ENCODE data around the gene LARP6. TPM values are rescaled to one million over a fixed set of nuclear protein-coding genes. Genes with fewer than 3 reads are reported as not detected.

LARP6 gene
- total RNA-seq, 1 experiment from 2014 or later, result 31.2 TPM

GRCh38 chr15:70825841-70826240 lies 28.1 kb downstream of the LARP6 start:
- CTCF ChIA-PET, result interaction anchor here (0.6 to 1.3 kb wide), 3 partner anchors 17 to 49 kb away, joined by 3 to 5 read pairs (median 4); no protein-coding TSS in a partner anchor
- POLR2A ChIA-PET (ENCODE audit: unreplicated experiment), result no interaction called here
- peaks cover 30% of the 10 kb centered on the region for H3K4me1 ChIP-seq (replicated peaks; ENCODE audit: insufficient read depth)
- H3K9me2 ChIP-seq (ENCODE audit: insufficient read depth), result no peaks in the 10 kb centered on the region
- no peak overlapping the region for H2AFZ ChIP-seq
- no peaks in the 10 kb centered on the region for H4K20me1 ChIP-seq (ENCODE audit: insufficient read depth)
- no peaks in the 10 kb centered on the region for H3K27me3 ChIP-seq (ENCODE audit: insufficient read depth, low read depth)
- DNase-seq, result no peak
- H3K9me3 ChIP-seq (ENCODE audit: insufficient read depth, low read depth), result no peaks in the 10 kb centered on the region
- H3K36me3 ChIP-seq (ENCODE audit: low read depth), result no peaks in the 10 kb centered on the region
- BruUV-seq (replicated peaks), result no TSS peak
- H3K27ac ChIP-seq, result peak overlapping the region; percentile 90
- intact Hi-C loops (cut with micrococcal nuclease; ENCODE audit: unreplicated experiment), result loop anchor here (1.0 to 10.0 kb wide), 4 partner anchors 8 to 619 kb away; partner anchors contain the start of genes LRRC49 and THAP10
- no peaks in the 10 kb centered on the region for H3K79me2 ChIP-seq (ENCODE audit: low read depth)
- no peak overlapping the region for H3K4me2 ChIP-seq
- peaks cover 25% of the 10 kb centered on the region for H3F3A ChIP-seq (ENCODE audit: insufficient read depth, low read depth)
- no peak for TF ChIP-seq EZH2 (IDR thresholded peaks at IDR 0.05; ENCODE audit: low read depth)
- TF ChIP-seq CTCF (conservative IDR thresholded peaks at IDR 0.05), result no peak
- no peak overlapping the region for H3K4me3 ChIP-seq

DNA sequence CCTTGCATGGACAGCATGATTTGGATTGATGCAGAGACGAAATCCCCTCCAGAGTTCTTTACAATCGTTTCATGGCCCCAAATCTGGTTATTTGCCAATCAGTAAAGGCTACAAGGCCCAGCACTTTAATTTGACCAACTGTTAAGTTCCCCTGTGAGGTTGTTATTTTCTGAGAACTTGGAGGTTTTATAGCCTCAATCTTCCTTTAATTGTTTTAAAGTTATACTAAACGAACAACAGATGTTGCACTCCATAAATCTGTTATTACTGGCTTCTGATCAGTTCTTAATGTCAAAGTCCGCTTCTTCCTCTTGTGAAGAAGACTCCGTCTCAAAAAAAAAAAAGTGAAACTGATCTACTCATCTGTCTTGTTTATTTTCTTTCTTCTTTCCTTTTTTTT lies 30.8 kb downstream of the LARP6 start:
- ChIA-PET CTCF (interaction anchor here (0.7 kb wide), 1 partner anchor 9 kb away, joined by 5 read pairs; no protein-coding TSS in a partner anchor), POLR2A (ENCODE audit: unreplicated experiment) (interaction anchor here (0.5 kb wide), 1 partner anchor 602 kb away, joined by 3 read pairs; no protein-coding TSS in a partner anchor)
- no peak overlapping the region for H3K27ac ChIP-seq
- no peak for TF ChIP-seq EZH2 (IDR thresholded peaks at IDR 0.05; ENCODE audit: low read depth)
- TF ChIP-seq CTCF (conservative IDR thresholded peaks at IDR 0.05), result no peak
- H3K79me2 ChIP-seq (ENCODE audit: low read depth), result no peaks in the 10 kb centered on the region
- intact Hi-C loops (cut with micrococcal nuclease; ENCODE audit: unreplicated experiment), result loop anchor here (10.0 kb wide), 2 partner anchors 52 to 622 kb away; no protein-coding TSS in a partner anchor
- no peaks in the 10 kb centered on the region for H3K27me3 ChIP-seq (ENCODE audit: insufficient read depth, low read depth)
- no peaks in the 10 kb centered on the region for H3K36me3 ChIP-seq (ENCODE audit: low read depth)
- H3K9me3 ChIP-seq (ENCODE audit: insufficient read depth, low read depth), result no peaks in the 10 kb centered on the region
- H3K4me1 ChIP-seq (replicated peaks; ENCODE audit: insufficient read depth), result peaks cover 30% of the 10 kb centered on the region
- H3F3A ChIP-seq (ENCODE audit: insufficient read depth, low read depth), result peaks cover 25% of the 10 kb centered on the region
- DNase-seq, result no peak
- H3K4me3 ChIP-seq, result no peak overlapping the region
- no peaks in the 10 kb centered on the region for H3K9me2 ChIP-seq (ENCODE audit: insufficient read depth)
- no peak overlapping the region for H2AFZ ChIP-seq
- H3K4me2 ChIP-seq, result no peak overlapping the region
- no peaks in the 10 kb centered on the region for H4K20me1 ChIP-seq (ENCODE audit: insufficient read depth)
- no TSS peak for BruUV-seq (replicated peaks)

DNA sequence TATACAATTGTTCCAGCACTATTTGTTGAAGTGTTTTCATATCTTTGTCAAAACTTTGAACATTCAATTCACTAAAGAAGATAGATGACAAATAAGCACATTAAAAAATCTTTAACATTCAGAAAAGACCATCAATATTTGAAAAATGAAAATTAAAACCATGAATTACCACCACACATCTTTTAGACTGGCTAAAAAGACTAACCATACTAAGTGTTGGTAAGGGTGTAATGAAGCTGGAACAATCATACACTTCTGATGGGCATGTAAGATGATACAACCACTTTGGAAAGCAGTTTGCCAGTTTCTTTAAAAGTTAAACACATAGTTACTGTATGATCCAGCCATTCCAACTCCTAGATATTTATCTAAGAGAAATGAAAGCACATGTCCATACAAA lies 33.7 kb downstream of the LARP6 start:
- H3F3A ChIP-seq (ENCODE audit: insufficient read depth, low read depth), result peaks cover 11% of the 10 kb centered on the region
- no peak overlapping the region for H3K4me3 ChIP-seq
- H3K9me3 ChIP-seq (ENCODE audit: insufficient read depth, low read depth), result no peaks in the 10 kb centered on the region
- no peak overlapping the region for H3K27ac ChIP-seq
- BruUV-seq (replicated peaks), result no TSS peak
- H3K36me3 ChIP-seq (ENCODE audit: low read depth), result no peaks in the 10 kb centered on the region
- TF ChIP-seq CTCF (conservative IDR thresholded peaks at IDR 0.05) (no peak), EZH2 (IDR thresholded peaks at IDR 0.05; ENCODE audit: low read depth) (no peak)
- H3K9me2 ChIP-seq (ENCODE audit: insufficient read depth), result no peaks in the 10 kb centered on the region
- no peak overlapping the region for H3K4me2 ChIP-seq
- CTCF ChIA-PET, result no interaction called here
- H3K27me3 ChIP-seq (ENCODE audit: insufficient read depth, low read depth), result no peaks in the 10 kb centered on the region
- no peaks in the 10 kb centered on the region for H4K20me1 ChIP-seq (ENCODE audit: insufficient read depth)
- H3K79me2 ChIP-seq (ENCODE audit: low read depth), result no peaks in the 10 kb centered on the region
- no peak for DNase-seq
- POLR2A ChIA-PET (ENCODE audit: unreplicated experiment), result no interaction called here
- intact Hi-C loops (cut with micrococcal nuclease; ENCODE audit: unreplicated experiment), result loop anchor here (10.0 kb wide), 2 partner anchors 55 to 625 kb away; no protein-coding TSS in a partner anchor
- H3K4me1 ChIP-seq (replicated peaks; ENCODE audit: insufficient read depth), result peaks cover 11% of the 10 kb centered on the region
- no peak overlapping the region for H2AFZ ChIP-seq

Data from PC-9 (cell line).